Left lung (tissue), 10 donors: ENCODE data around the gene MS4A4E. TPM values are rescaled to one million over a fixed set of nuclear protein-coding genes. Genes with fewer than 3 reads are reported as not detected.

ENCODE experiments used
- ATAC-seq: fragments of 200-7000 bp; cut with Tn5 transposase; one replicate; pipeline ENCODE4 v1.9.1; 2020; ENCODE audit warnings: moderate library complexity
- DNase-seq, 4 donors: peaks; one replicate each; pipeline ENCODE4 v3.0.0-alpha.2; 2013 to 2020
- H3K27ac ChIP-seq, 2 donors: fragments of 200-600 bp; sonication (generic) in 1 of 2; one replicate each; pipeline versions ENCODE4 v1.5.0 to v1.8.0; 2020 to 2021
- H3K27me3 ChIP-seq, 2 donors: fragments of 200-600 bp; sonication (generic) in 1 of 2; one replicate each; pipeline versions ENCODE4 v1.5.0 to v1.8.0; 2020 to 2021
- H3K36me3 ChIP-seq, 2 donors: fragments of 200-600 bp; sonication (generic) in 1 of 2; one replicate each; pipeline versions ENCODE4 v1.5.0 to v1.8.0; 2020 to 2021
- H3K4me1 ChIP-seq, 2 donors: fragments of 200-600 bp; one replicate each; pipeline ENCODE4 v1.8.0; 2021
- H3K4me3 ChIP-seq, 2 donors: fragments of 200-600 bp; sonication (generic) in 1 of 2; one replicate each; pipeline versions ENCODE4 v1.5.0 to v1.8.0; 2020 to 2021; ENCODE audit warnings: mild to moderate bottlenecking in 1 of 2
- H3K9me3 ChIP-seq, 2 donors: fragments of 200-600 bp; sonication (generic) in 1 of 2; one replicate each; pipeline versions ENCODE4 v1.5.0 to v1.8.0; 2020 to 2021
- CTCF ChIP-seq, 2 donors: fragments of 200-600 bp; sonication (generic) in 1 of 2; IDR thresholded peaks; one replicate each; pipeline versions ENCODE4 v1.5.0 to v1.8.0; 2021; ENCODE audit warnings: antibody characterized with exemption in 2 of 2
- intact Hi-C, 2 donors: fragments of 100-400 bp; cut with DNase I; formaldehyde crosslinking; loops; one replicate each; pipeline versions ENCODE4 v1.11.2 to v1.14.2; 2022
- polyA plus RNA-seq, 6 donors: library from polyadenylated mRNA; unstranded; fragments of 120-200 nt; gene quantifications; one replicate each; pipeline ENCODE4 v1.2.1, GENCODE V29; 2013; ENCODE audit not compliant: insufficient read length in 6 of 6
- total RNA-seq, 2 donors: library from RNA; stranded (reverse); fragmentation: NEBNext Ultra II Directional; extraction: Animal tissue kit (Norgen Biotek cat#: 25700); gene quantifications; one replicate each; pipeline ENCODE4 v1.2.1, GENCODE V29; 2021
- donor health status: DM: no; HTN: yes; CAD: no.
- donor health status: DM: no; HTN: no; CAD: no.

MS4A4E gene
- total and polyA plus RNA-seq, 8 donors: 1.2 to 3.0 (median 2.1) TPM

- TF ChIP-seq CTCF (IDR thresholded peaks at IDR 0.05): peak in 1 of 2 donors; percentile 51
- Histone ChIP-seq H3K27ac (peak overlapping the region in 1 of 2 donors; percentile 53), H3K9me3 (peaks cover 0 to 8% of the 10 kb centered on the region in 2 donors), H3K27me3 (no peaks in the 10 kb centered on the region), H3K4me3 (no peak overlapping the region), H3K4me1 (peaks cover 0 to 28% of the 10 kb centered on the region in 2 donors), H3K36me3 (no peaks in the 10 kb centered on the region)
- ATAC-seq (peak; percentile 45), DNase-seq (no peak)
- intact Hi-C loops: no loop called here
Measured at GRCh38 chr11:60251485-60252212, 8.7 kb upstream of the MS4A4E start.

GRCh38 chr11:60241786-60242185 is 1.2 kb downstream of the MS4A4E start:
- ATAC-seq: no peak
- no peak overlapping the region for H3K4me3 ChIP-seq
- H3K4me1 ChIP-seq: no peaks in the 10 kb centered on the region
- H3K27me3 ChIP-seq: no peaks in the 10 kb centered on the region
- H3K36me3 ChIP-seq: no peaks in the 10 kb centered on the region
- H3K9me3 ChIP-seq: no peaks in the 10 kb centered on the region
- no peak for TF ChIP-seq CTCF (IDR thresholded peaks at IDR 0.05)
- intact Hi-C loops: no loop called here
- no peak for DNase-seq
- H3K27ac ChIP-seq: no peak overlapping the region

GRCh38 chr11:60240662-60241061 is 2.3 kb downstream of the MS4A4E start:
- Histone ChIP-seq H3K27me3 (no peaks in the 10 kb centered on the region), H3K36me3 (no peaks in the 10 kb centered on the region), H3K4me3 (no peak overlapping the region), H3K27ac (no peak overlapping the region), H3K9me3 (no peaks in the 10 kb centered on the region), H3K4me1 (no peaks in the 10 kb centered on the region)
- ATAC-seq (no peak), DNase-seq (no peak)
- intact Hi-C loops: no loop called here
- TF ChIP-seq CTCF (IDR thresholded peaks at IDR 0.05): no peak

GRCh38 chr11:60235321-60235720 is 7.6 kb downstream of the MS4A4E start:
- Histone ChIP-seq H3K36me3 (no peaks in the 10 kb centered on the region), H3K9me3 (no peaks in the 10 kb centered on the region), H3K27me3 (no peaks in the 10 kb centered on the region), H3K27ac (no peak overlapping the region), H3K4me3 (no peak overlapping the region), H3K4me1 (peaks cover 0 to 6% of the 10 kb centered on the region in 2 donors)
- no peak for TF ChIP-seq CTCF (IDR thresholded peaks at IDR 0.05)
- DNase-seq (no peak), ATAC-seq (no peak)
- intact Hi-C loops: no loop called here

GRCh38 chr11:60230681-60231080 is 12.3 kb downstream of the MS4A4E start:
- DNase-seq: no peak
- no peak for TF ChIP-seq CTCF (IDR thresholded peaks at IDR 0.05)
- intact Hi-C loops: no loop called here
- H3K4me3 ChIP-seq: no peak overlapping the region
- H3K9me3 ChIP-seq: no peaks in the 10 kb centered on the region
- H3K36me3 ChIP-seq: no peaks in the 10 kb centered on the region
- H3K27ac ChIP-seq: no peak overlapping the region
- no peaks in the 10 kb centered on the region for H3K27me3 ChIP-seq
- peaks cover 0 to 7% of the 10 kb centered on the region in 2 donors for H3K4me1 ChIP-seq
- no peak for ATAC-seq
